B cell (primary cell): ENCODE data around the gene RTN4RL1.

Experiments
- EZH2 ChIP-seq: IDR thresholded peaks from 2 replicates; pipeline ENCODE4 v1.6.1; 2012; ENCODE audit warnings: borderline replicate concordance, low read depth, mild to moderate bottlenecking, moderate library complexity, low read length; ENCODE audit not compliant: insufficient read depth, poor library complexity, severe bottlenecking
- TF ChIP-seq, protein P1 (sequence below): fragments of 200-600 bp; IDR thresholded peaks from one replicate; pipeline ENCODE4 v1.8.0; 2022; ENCODE audit warnings: antibody characterized with exemption, mild to moderate bottlenecking

DNA sequence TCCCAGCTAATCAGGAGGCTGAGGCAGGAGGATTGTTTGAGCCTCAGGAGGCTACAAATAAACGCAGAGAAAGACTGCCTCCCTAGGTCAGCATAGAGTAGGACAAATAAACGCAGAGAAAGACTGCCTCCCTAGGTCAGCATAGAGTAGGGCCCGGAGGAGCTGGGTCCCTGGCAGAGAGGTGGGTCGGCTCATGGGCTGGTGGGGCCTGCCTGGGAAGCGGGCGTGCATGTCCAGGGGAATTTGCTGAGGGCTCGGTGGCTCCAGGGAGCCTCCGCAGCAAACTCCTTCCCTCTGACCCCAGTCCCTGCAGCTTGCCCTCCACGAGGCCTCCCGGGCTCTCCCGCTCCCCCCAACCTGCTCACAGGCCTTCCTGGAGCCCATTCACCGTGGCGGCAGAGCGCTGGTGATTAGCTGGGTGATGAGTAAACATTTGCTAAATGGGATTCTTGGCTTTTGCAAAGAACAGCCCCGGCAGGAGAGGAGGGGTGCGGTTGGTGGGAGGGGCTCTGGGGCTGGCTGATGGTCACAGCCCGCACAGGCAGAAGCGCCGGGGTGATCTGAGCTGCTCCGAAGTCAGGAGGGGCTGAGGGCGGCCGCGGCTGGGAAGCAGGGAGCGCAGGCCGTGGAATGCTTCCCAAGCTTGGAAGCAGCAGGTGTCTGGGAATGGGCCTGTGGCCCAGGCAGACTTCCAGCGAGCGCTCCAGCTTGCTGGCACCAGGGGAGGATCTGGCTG lies 93.1 kb downstream of the RTN4RL1 start:
- TF ChIP-seq EZH2, result no peak
- TF ChIP-seq, protein P1, sequence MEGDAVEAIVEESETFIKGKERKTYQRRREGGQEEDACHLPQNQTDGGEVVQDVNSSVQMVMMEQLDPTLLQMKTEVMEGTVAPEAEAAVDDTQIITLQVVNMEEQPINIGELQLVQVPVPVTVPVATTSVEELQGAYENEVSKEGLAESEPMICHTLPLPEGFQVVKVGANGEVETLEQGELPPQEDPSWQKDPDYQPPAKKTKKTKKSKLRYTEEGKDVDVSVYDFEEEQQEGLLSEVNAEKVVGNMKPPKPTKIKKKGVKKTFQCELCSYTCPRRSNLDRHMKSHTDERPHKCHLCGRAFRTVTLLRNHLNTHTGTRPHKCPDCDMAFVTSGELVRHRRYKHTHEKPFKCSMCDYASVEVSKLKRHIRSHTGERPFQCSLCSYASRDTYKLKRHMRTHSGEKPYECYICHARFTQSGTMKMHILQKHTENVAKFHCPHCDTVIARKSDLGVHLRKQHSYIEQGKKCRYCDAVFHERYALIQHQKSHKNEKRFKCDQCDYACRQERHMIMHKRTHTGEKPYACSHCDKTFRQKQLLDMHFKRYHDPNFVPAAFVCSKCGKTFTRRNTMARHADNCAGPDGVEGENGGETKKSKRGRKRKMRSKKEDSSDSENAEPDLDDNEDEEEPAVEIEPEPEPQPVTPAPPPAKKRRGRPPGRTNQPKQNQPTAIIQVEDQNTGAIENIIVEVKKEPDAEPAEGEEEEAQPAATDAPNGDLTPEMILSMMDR, result no peak
